H1 (cell line): Measurements from ENCODE around the gene RGS16. TPM values are rescaled to one million over a fixed set of nuclear protein-coding genes. Genes with fewer than 3 reads are reported as not detected.

ENCODE experiments used
- CTCF ChIA-PET: fragments of 300-600 bp; sonication (Branson Sonifier 250); formaldehyde crosslinking; loops from one replicate; lab custom pipeline; 2021; ENCODE audit not compliant: partially characterized antibody; lab: Charles Lee
- POLR2A ChIA-PET: fragments of 300-600 bp; sonication (Branson Sonifier 250); formaldehyde crosslinking; loops from one replicate; lab custom pipeline; 2021; ENCODE audit warnings: inconsistent platforms; ENCODE audit not compliant: partially characterized antibody; lab: Charles Lee
- DNase-seq, 2 experiments: peaks; one replicate each; pipeline versions ENCODE4 v3.0.0 to v3.0.0-alpha.2; 2010 to 2022; ENCODE audit warnings: low spot score in 2 of 2, low read depth in 1 of 2, mixed read lengths in 1 of 2
- FAIRE-seq: peaks from 2 replicates; lab custom pipeline; 2011; peaks lifted over from hg19 to GRCh38; lab: Jason Lieb, UNC
- H2AFZ ChIP-seq: 2 replicates; pipeline ENCODE4 v1.8.1; 2012; ENCODE audit warnings: low read length, inconsistent platforms
- H2AK5ac ChIP-seq: 2 replicates; pipeline ENCODE4 v1.6.1; 2013; ENCODE audit warnings: low read depth, low read length
- H2BK120ac ChIP-seq: replicated peaks from 2 replicates; pipeline ENCODE3; 2013; ENCODE audit warnings: low read depth, low read length, inconsistent platforms
- H2BK12ac ChIP-seq: 2 replicates; pipeline ENCODE4 v1.6.1; 2013; ENCODE audit warnings: low read depth, low read length
- H2BK15ac ChIP-seq: 2 replicates; pipeline ENCODE4 v1.6.1; 2013; ENCODE audit warnings: low read length
- H2BK20ac ChIP-seq: 2 replicates; pipeline ENCODE4 v1.6.1; 2013; ENCODE audit warnings: low read length
- H2BK5ac ChIP-seq: 2 replicates; pipeline ENCODE4 v1.6.1; 2013; ENCODE audit warnings: low read depth, low read length
- H3K14ac ChIP-seq: 2 replicates; pipeline ENCODE4 v1.6.1; 2013; ENCODE audit warnings: inconsistent platforms; ENCODE audit not compliant: insufficient read length
- H3K18ac ChIP-seq: 2 replicates; pipeline ENCODE4 v1.6.1; 2013; ENCODE audit warnings: low read length; ENCODE audit errors: extremely low read depth
- H3K23ac ChIP-seq: 2 replicates; pipeline ENCODE4 v1.6.1; 2013; ENCODE audit warnings: inconsistent platforms; ENCODE audit not compliant: insufficient read length
- H3K23me2 ChIP-seq: 2 replicates; pipeline ENCODE4 v1.6.1; 2013; ENCODE audit warnings: low read depth, low read length
- H3K27ac ChIP-seq: 2 replicates; pipeline ENCODE4 v1.6.1; 2011; ENCODE audit warnings: low read depth, low read length, inconsistent platforms
- H3K27me3 ChIP-seq, 4 experiments: replicated peaks in 1 of 4; 1 replicate in 1 of 4; 2 replicates in 3 of 4; pipeline versions ENCODE4 v1.6.1 to v1.8.1; 2011 to 2013; ENCODE audit warnings: low read length in 3 of 4, mild to moderate bottlenecking in 3 of 4, inconsistent platforms in 2 of 4, mixed read lengths in 2 of 4, moderate library complexity in 1 of 4; ENCODE audit not compliant: control insufficient read depth in 3 of 4, insufficient read depth in 3 of 4; ENCODE audit errors: extremely low read depth in 1 of 4
- H3K36me3 ChIP-seq, 4 experiments: 2 replicates each; pipeline versions ENCODE4 v1.6.1 to v1.8.1; 2011 to 2013; ENCODE audit warnings: mild to moderate bottlenecking in 4 of 4, low read length in 3 of 4, moderate library complexity in 2 of 4, control low read depth in 1 of 4, inconsistent platforms in 1 of 4; ENCODE audit not compliant: insufficient read depth in 4 of 4, control insufficient read depth in 2 of 4
- H3K4ac ChIP-seq: replicated peaks from 2 replicates; pipeline ENCODE3; 2013; ENCODE audit warnings: low read length, low read depth, mixed read lengths, inconsistent platforms; ENCODE audit not compliant: insufficient read length
- H3K4me1 ChIP-seq, 4 experiments: replicated peaks in 1 of 4; 1 replicate in 1 of 4; 2 replicates in 3 of 4; pipeline versions ENCODE4 v1.6.1 to v1.8.1; 2011 to 2013; ENCODE audit warnings: low read length in 3 of 4, inconsistent platforms in 2 of 4, mixed read lengths in 1 of 4; ENCODE audit not compliant: insufficient read depth in 4 of 4, control insufficient read depth in 3 of 4
- H3K4me2 ChIP-seq, 2 experiments: 2 replicates each; pipeline versions ENCODE4 v1.6.1 to v1.8.1; 2011 to 2013; ENCODE audit warnings: low read depth in 2 of 2, low read length in 2 of 2, control low read depth in 1 of 2, inconsistent platforms in 1 of 2, mild to moderate bottlenecking in 1 of 2; ENCODE audit not compliant: insufficient read depth in 1 of 2
- H3K4me3 ChIP-seq, 4 experiments: fragments of 200-600, 300-600 bp in 1 of 4; sonication (generic), shearing (Covaris generic), sonication (Bioruptor Twin) in 1 of 4; 2 replicates each; pipeline versions ENCODE4 v1.5.1 to v1.8.1; 2011 to 2016; ENCODE audit warnings: low read length in 4 of 4, low read depth in 3 of 4, control low read depth in 2 of 4, inconsistent platforms in 2 of 4, mild to moderate bottlenecking in 2 of 4, mixed read lengths in 1 of 4, moderate library complexity in 1 of 4; ENCODE audit not compliant: insufficient read depth in 2 of 4; ENCODE audit errors: extremely low read depth in 1 of 4
- H3K56ac ChIP-seq: replicated peaks from 2 replicates; pipeline ENCODE3; 2013; ENCODE audit warnings: low read depth, mild to moderate bottlenecking, mixed read lengths, low read length, inconsistent platforms; ENCODE audit not compliant: insufficient read length
- H3K79me1 ChIP-seq: 2 replicates; pipeline ENCODE4 v1.6.1; 2013; ENCODE audit warnings: low read depth, low read length, control low read depth
- H3K79me2 ChIP-seq, 2 experiments: 2 replicates each; pipeline versions ENCODE4 v1.6.1 to v1.8.1; 2012 to 2013; ENCODE audit warnings: low read length in 2 of 2, mild to moderate bottlenecking in 2 of 2, inconsistent platforms in 1 of 2; ENCODE audit not compliant: insufficient read depth in 2 of 2, control insufficient read depth in 1 of 2
- H3K9ac ChIP-seq, 4 experiments: replicated peaks in 1 of 4; 1 replicate in 1 of 4; 2 replicates in 3 of 4; pipeline versions ENCODE4 v1.6.1 to v1.8.1; 2011 to 2013; ENCODE audit warnings: low read depth in 3 of 4, low read length in 3 of 4, control low read depth in 2 of 4, mild to moderate bottlenecking in 2 of 4, moderate library complexity in 2 of 4, inconsistent platforms in 1 of 4; ENCODE audit errors: extremely low read depth in 1 of 4
- H3K9me3 ChIP-seq, 2 experiments: 2 replicates each; pipeline versions ENCODE4 v1.6.1 to v1.8.1; 2012 to 2013; ENCODE audit warnings: mild to moderate bottlenecking in 2 of 2, moderate library complexity in 2 of 2, control low read depth in 1 of 2, inconsistent platforms in 1 of 2, low read depth in 1 of 2, low read length in 1 of 2, mixed read lengths in 1 of 2; ENCODE audit not compliant: insufficient read depth in 2 of 2
- H4K20me1 ChIP-seq, 2 experiments: replicated peaks in 1 of 2; 2 replicates each; pipeline versions ENCODE3 to v1.8.1; 2011 to 2013; ENCODE audit warnings: inconsistent platforms in 2 of 2, low read length in 2 of 2, mild to moderate bottlenecking in 1 of 2; ENCODE audit not compliant: insufficient read depth in 2 of 2, control insufficient read depth in 1 of 2
- H4K5ac ChIP-seq: 2 replicates; pipeline ENCODE4 v1.6.1; 2013; ENCODE audit warnings: low read length, low read depth, mixed read lengths, inconsistent platforms; ENCODE audit not compliant: insufficient read length
- H4K8ac ChIP-seq: 2 replicates; pipeline ENCODE4 v1.8.0; 2013; ENCODE audit warnings: mild to moderate bottlenecking, moderate library complexity, low read length, inconsistent platforms; ENCODE audit not compliant: insufficient read depth; ENCODE audit errors: extremely low read depth
- H4K91ac ChIP-seq: replicated peaks from 2 replicates; pipeline ENCODE3; 2013; ENCODE audit warnings: low read length, mixed read lengths, inconsistent platforms; ENCODE audit not compliant: insufficient read length
- BACH1 ChIP-seq: IDR thresholded peaks from 2 replicates; pipeline ENCODE4 v1.6.1; 2012; ENCODE audit warnings: low read length, improper control_type of control experiment
- BRCA1 ChIP-seq: IDR thresholded peaks from 2 replicates; pipeline ENCODE4 v1.6.1; 2012; ENCODE audit warnings: low read depth, low read length, improper control_type of control experiment
- CTBP2 ChIP-seq: IDR thresholded peaks from 2 replicates; pipeline ENCODE4 v1.7.0; 2011; ENCODE audit warnings: borderline replicate concordance, mild to moderate bottlenecking, moderate library complexity, mixed read lengths, low read length; ENCODE audit not compliant: insufficient read depth, insufficient read length
- KDM1A ChIP-seq: fragments of 200-600, 300-600 bp; sonication (generic); IDR thresholded peaks from 2 replicates; pipeline ENCODE4 v1.7.1; 2016; ENCODE audit warnings: mild to moderate bottlenecking, low read length, borderline replicate concordance
- POLR2AphosphoS5 ChIP-seq: IDR thresholded peaks from 2 replicates; pipeline ENCODE4 v1.6.1; 2011; ENCODE audit warnings: low read depth, low read length
- RBBP5 ChIP-seq: IDR thresholded peaks from 2 replicates; pipeline ENCODE4 v1.7.1; 2012; ENCODE audit warnings: low read depth, mild to moderate bottlenecking, inconsistent platforms, low read length, moderate library complexity, borderline replicate concordance
- SIRT6 ChIP-seq: IDR thresholded peaks from one replicate; pipeline ENCODE4 v1.7.1; 2012; ENCODE audit warnings: low read length, inconsistent platforms
- polyA plus RNA-seq, 7 experiments: library from polyadenylated mRNA; depleted of rRNA in 3 of 7; stranded (reverse) in 5 of 7; unstranded in 2 of 7; fragments of >200 nt in 5 of 7; fragments of 200-250 nt in 2 of 7; gene quantifications; 1 replicate in 5 of 7; 2 replicates in 1 of 7; 4 replicates in 1 of 7; pipeline versions ENCODE4 v1.2.1 to v1.2.3, GENCODE V29; 2011 to 2013; ENCODE audit warnings: missing spikeins in 2 of 7, mixed read lengths in 2 of 7
- total RNA-seq: library from RNA; stranded (reverse); fragmentation: NEBNext Ultra II Directional; extraction: Animal tissue kit (Norgen Biotek cat#: 25700); gene quantifications from 2 replicates; pipeline ENCODE4 v1.2.1, GENCODE V29; 2021
- TF ChIP-seq, protein P1 (sequence below), 3 experiments: IDR thresholded peaks; 1 replicate in 2 of 3; 2 replicates in 1 of 3; pipeline versions ENCODE4 v1.5.1 to v1.6.1; 2011; ENCODE audit warnings: low read length in 3 of 3, mild to moderate bottlenecking in 3 of 3, inconsistent platforms in 2 of 3, low read depth in 1 of 3, moderate library complexity in 1 of 3; ENCODE audit not compliant: insufficient read depth in 1 of 3; ENCODE audit errors: control extremely low read depth in 1 of 3

Gene RGS16
- total and polyA plus RNA-seq, 2 of the 8 experiments (the other 6 are each of a cell fraction or from before 2014, with no cell fraction given) = 5.7 to 9.8 TPM

DNA sequence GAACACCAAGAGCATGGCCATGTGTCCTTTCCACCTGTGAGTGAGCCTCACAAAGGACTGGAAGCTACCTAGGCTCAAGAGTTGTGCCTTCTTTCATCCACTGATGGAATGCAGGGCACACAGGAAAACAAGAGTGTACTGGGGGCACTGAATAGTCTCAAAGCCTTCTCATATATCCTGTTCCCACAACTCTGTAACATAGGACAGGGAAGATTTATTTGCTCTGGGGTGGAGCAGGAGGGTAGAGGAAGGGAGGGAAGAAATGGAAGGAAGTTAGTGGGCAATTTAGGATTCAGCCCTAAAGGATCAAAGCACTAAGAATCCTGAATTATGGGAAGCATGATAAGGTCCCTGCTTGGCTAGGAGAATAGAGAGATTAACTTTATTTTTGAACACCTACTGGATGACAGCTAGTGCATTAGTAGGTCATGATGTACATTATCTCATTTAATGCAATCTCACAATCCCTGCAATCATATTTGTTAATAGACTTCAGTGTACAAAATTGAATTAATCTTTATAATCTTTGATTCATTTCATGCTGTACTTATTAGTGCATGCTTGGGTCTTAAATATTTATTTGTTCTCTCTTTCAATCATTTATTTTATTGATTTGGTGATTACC is 27.0 kb upstream of the RGS16 start:
- peak overlapping the region; percentile 72; the same call in 1 of the 2 replicates for H2AFZ ChIP-seq
- no peak overlapping the region for H3K9ac ChIP-seq
- H2BK15ac ChIP-seq = no peak overlapping the region
- FAIRE-seq (no peak), DNase-seq (no peak)
- H3K14ac ChIP-seq = no peak overlapping the region
- H3K27me3 ChIP-seq = no peaks in the 10 kb centered on the region
- TF ChIP-seq, protein P1, sequence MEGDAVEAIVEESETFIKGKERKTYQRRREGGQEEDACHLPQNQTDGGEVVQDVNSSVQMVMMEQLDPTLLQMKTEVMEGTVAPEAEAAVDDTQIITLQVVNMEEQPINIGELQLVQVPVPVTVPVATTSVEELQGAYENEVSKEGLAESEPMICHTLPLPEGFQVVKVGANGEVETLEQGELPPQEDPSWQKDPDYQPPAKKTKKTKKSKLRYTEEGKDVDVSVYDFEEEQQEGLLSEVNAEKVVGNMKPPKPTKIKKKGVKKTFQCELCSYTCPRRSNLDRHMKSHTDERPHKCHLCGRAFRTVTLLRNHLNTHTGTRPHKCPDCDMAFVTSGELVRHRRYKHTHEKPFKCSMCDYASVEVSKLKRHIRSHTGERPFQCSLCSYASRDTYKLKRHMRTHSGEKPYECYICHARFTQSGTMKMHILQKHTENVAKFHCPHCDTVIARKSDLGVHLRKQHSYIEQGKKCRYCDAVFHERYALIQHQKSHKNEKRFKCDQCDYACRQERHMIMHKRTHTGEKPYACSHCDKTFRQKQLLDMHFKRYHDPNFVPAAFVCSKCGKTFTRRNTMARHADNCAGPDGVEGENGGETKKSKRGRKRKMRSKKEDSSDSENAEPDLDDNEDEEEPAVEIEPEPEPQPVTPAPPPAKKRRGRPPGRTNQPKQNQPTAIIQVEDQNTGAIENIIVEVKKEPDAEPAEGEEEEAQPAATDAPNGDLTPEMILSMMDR (IDR thresholded peaks at IDR 0.05; ENCODE audit: control extremely low read depth in 1 of 3, insufficient read depth in 1 of 3, low read depth in 1 of 3, low read length in 3 of 3) = no peak
- TF ChIP-seq RBBP5 = no peak
- TF ChIP-seq POLR2AphosphoS5 = no peak
- no peak for TF ChIP-seq SIRT6
- TF ChIP-seq KDM1A = no peak
- TF ChIP-seq BACH1 = no peak
- TF ChIP-seq BRCA1 = no peak
- no peak for TF ChIP-seq CTBP2
- no peaks in the 10 kb centered on the region for H3K9me3 ChIP-seq
- no peaks in the 10 kb centered on the region for H4K20me1 ChIP-seq
- no peak overlapping the region for H3K18ac ChIP-seq
- no peaks in the 10 kb centered on the region for H3K79me2 ChIP-seq
- no peak overlapping the region for H2BK5ac ChIP-seq
- no peaks in the 10 kb centered on the region; the same call in 1 of the 2 replicates for H3K23me2 ChIP-seq
- no peak overlapping the region for H3K23ac ChIP-seq
- H3K4me3 ChIP-seq = no peak overlapping the region
- no peak overlapping the region for H2AK5ac ChIP-seq
- H2BK20ac ChIP-seq = peak overlapping the region; percentile 51; the same call in 1 of the 2 replicates
- H3K36me3 ChIP-seq = no peaks in the 10 kb centered on the region
- H3K79me1 ChIP-seq = no peaks in the 10 kb centered on the region
- H3K4me1 ChIP-seq = peaks cover 6 to 24% (median 12%) of the 10 kb centered on the region in 4 experiments; a peak in 6 of 7 replicates
- no peak overlapping the region for H2BK120ac ChIP-seq
- 0 out of 4 replicates have a peak overlapping the region, but pooled peaks of 1 of the 2 experiments have one; percentile 18 for H3K4me2 ChIP-seq
- peak overlapping the region; percentile 81; the same call in 1 of the 2 replicates for H2BK12ac ChIP-seq
- H3K56ac ChIP-seq = no peak overlapping the region
- ChIA-PET CTCF (interaction anchor here (1.5 to 5.0 kb wide), 2 partner anchors 31 to 153 kb away, joined by 3 to 35 read pairs; no protein-coding TSS in a partner anchor), POLR2A (interaction anchor here (1.0 to 15.8 kb wide), 2 partner anchors 16 to 33 kb away, joined by 3 to 107 read pairs; no protein-coding TSS in a partner anchor)
- H4K8ac ChIP-seq = no peak overlapping the region
- no peak overlapping the region for H3K4ac ChIP-seq
- H4K5ac ChIP-seq = no peak overlapping the region
- peak overlapping the region; percentile 67 for H4K91ac ChIP-seq
- no peak overlapping the region for H3K27ac ChIP-seq
